ENCODE measurements around the gene CCDC39. TPM values are rescaled to one million over a fixed set of nuclear protein-coding genes. Genes with fewer than 3 reads are reported as not detected.

Gene CCDC39
- total and polyA plus RNA-seq, 2 of the 13 experiments (the other 11 are each of a cell fraction or from before 2014, with no cell fraction given): not detected

GRCh38 chr3:180590396-180590795 lies 88.9 kb downstream of the CCDC39 start:
- ChIA-PET POLR2A (no interaction called here), CTCF (ENCODE audit: low intra/inter-chr PET ratio, low total read pairs) (no interaction called here)
- Histone ChIP-seq H3K27ac (ENCODE audit: extremely low read length, insufficient read depth, low read length) (no peak overlapping the region), H3K79me2 (ENCODE audit: insufficient read depth, low read length) (no peaks in the 10 kb centered on the region), H3K4me3 (replicated peaks in 1 of 3; ENCODE audit: insufficient read depth in 1 of 3, low read depth in 2 of 3, low read length in 3 of 3) (no peak overlapping the region), H3K9ac (ENCODE audit: insufficient read depth, low read depth, low read length) (no peak overlapping the region), H3K9me3 (ENCODE audit: low read length) (no peaks in the 10 kb centered on the region), H2AFZ (ENCODE audit: low read length) (no peak overlapping the region), H3K4me2 (ENCODE audit: low read depth, low read length) (no peak overlapping the region), H3K36me3 (replicated peaks in 1 of 2; ENCODE audit: control insufficient read depth in 1 of 2, insufficient read depth in 2 of 2, low read length in 2 of 2) (no peaks in the 10 kb centered on the region), H3K4me1 (ENCODE audit: insufficient read depth, low read length) (no peaks in the 10 kb centered on the region), H3K27me3 (ENCODE audit: control insufficient read depth in 1 of 2, insufficient read depth in 2 of 2, low read length in 2 of 2) (no peaks in the 10 kb centered on the region; a peak in 1 of 5 replicates), H4K20me1 (ENCODE audit: insufficient read depth, low read length) (no peaks in the 10 kb centered on the region)
- intact Hi-C loops (cut with micrococcal nuclease; ENCODE audit: unreplicated experiment): no loop called here
- WGBS (ENCODE audit: low lambda C conversion rate): 23% methylated on average over 5 of the region's 23 CpGs
- DNase-seq (ENCODE audit: low spot score) (no peak), FAIRE-seq (no peak), ATAC-seq (no peak)
- BruUV-seq (replicated peaks): no TSS peak
- in situ Hi-C loops (cut with HindIII; ENCODE audit: extremely low pct_ligation_motif_present, low pct_unique_long_range_greater_than_20kb): loop anchor here (10.0 to 25.0 kb wide), 2 partner anchors 666 to 778 kb away; no protein-coding TSS in a partner anchor
- TF ChIP-seq SKI (IDR thresholded peaks at IDR 0.05; ENCODE audit: partially characterized antibody): no peak
- no peak for TF ChIP-seq RCOR2 (CRISPR knock-in tag; IDR thresholded peaks at IDR 0.05)

GRCh38 chr3:180580934-180581333 lies 98.4 kb downstream of the CCDC39 start:
- Histone ChIP-seq H3K27ac (ENCODE audit: extremely low read length, insufficient read depth, low read length) (no peak overlapping the region), H3K4me2 (ENCODE audit: low read depth, low read length) (no peak overlapping the region), H3K4me1 (ENCODE audit: insufficient read depth, low read length) (no peaks in the 10 kb centered on the region), H3K4me3 (replicated peaks in 1 of 3; ENCODE audit: insufficient read depth in 1 of 3, low read depth in 2 of 3, low read length in 3 of 3) (no peak overlapping the region), H3K9ac (ENCODE audit: insufficient read depth, low read depth, low read length) (no peak overlapping the region), H3K79me2 (ENCODE audit: insufficient read depth, low read length) (no peaks in the 10 kb centered on the region), H4K20me1 (ENCODE audit: insufficient read depth, low read length) (no peaks in the 10 kb centered on the region), H2AFZ (ENCODE audit: low read length) (no peak overlapping the region), H3K9me3 (ENCODE audit: low read length) (no peaks in the 10 kb centered on the region), H3K27me3 (ENCODE audit: control insufficient read depth in 1 of 2, insufficient read depth in 2 of 2, low read length in 2 of 2) (no peaks in the 10 kb centered on the region; a peak in 1 of 5 replicates), H3K36me3 (replicated peaks in 1 of 2; ENCODE audit: control insufficient read depth in 1 of 2, insufficient read depth in 2 of 2, low read length in 2 of 2) (no peaks in the 10 kb centered on the region)
- ATAC-seq: no peak
- in situ Hi-C loops (cut with HindIII; ENCODE audit: extremely low pct_ligation_motif_present, low pct_unique_long_range_greater_than_20kb) (loop anchor here (25.0 kb wide), 1 partner anchor 769 kb away; no protein-coding TSS in a partner anchor), intact Hi-C loops (cut with micrococcal nuclease; ENCODE audit: unreplicated experiment) (no loop called here)
- BruUV-seq (replicated peaks): no TSS peak
- POLR2A ChIA-PET: no interaction called here
- DNase-seq (ENCODE audit: low spot score): no peak
- WGBS (ENCODE audit: low lambda C conversion rate): 4% methylated on average over 1 of the region's 1 CpG
- no peak for TF ChIP-seq TRIM24 (CRISPR knock-in tag; IDR thresholded peaks at IDR 0.05)
- TF ChIP-seq IKZF4 (CRISPR knock-in tag; IDR thresholded peaks at IDR 0.05; ENCODE audit: borderline replicate concordance, low read depth, not compliant biosample characterization): no peak
- FAIRE-seq: no peak
- CTCF ChIA-PET (ENCODE audit: low intra/inter-chr PET ratio, low total read pairs): no interaction called here

All from HepG2 (cell line).